SU-DHL-6 (cell line): ENCODE measurements around the gene BNC2.

Experiments used
- CTCF ChIP-seq: fragments of 200-600 bp; sonication (generic); IDR thresholded peaks from one replicate; pipeline ENCODE4 v1.5.1; 2017; ENCODE audit warnings: antibody characterized with exemption, mild to moderate bottlenecking, low read length, moderate library complexity; ENCODE audit not compliant: insufficient read depth, poor library complexity, severe bottlenecking
- EZH2phosphoT487 ChIP-seq: fragments of 200-600 bp; sonication (generic), shearing (Covaris generic); conservative IDR thresholded peaks from 2 replicates; pipeline ENCODE4 v1.6.1; 2018; ENCODE audit warnings: mild to moderate bottlenecking, antibody characterized with exemption, low read length, moderate library complexity, mixed read lengths

GRCh38 chr9:16732546-16732945 is 137.9 kb downstream of the BNC2 start:
- TF ChIP-seq CTCF (no peak), EZH2phosphoT487 (no peak)
